K562 (cell line): ENCODE results near the gene NDN. TPM values are rescaled to one million over a fixed set of nuclear protein-coding genes. Genes with fewer than 3 reads are reported as not detected.
A peak's percentile ranks its signal among the peaks of the same experiment; 100 is the strongest.

ENCODE experiments used
- ATAC-seq: fragments of 200-7000 bp; cut with Tn5 transposase; 3 replicates; pipeline ENCODE4 v1.9.1; 2020; ENCODE audit warnings: moderate library complexity
- BruUV-seq: library from RNA; stranded (reverse); fragments of 400-500 nt; replicated peaks from 2 replicates; lab custom pipeline; 2021; lab: Mats Ljungman, UMichigan
- CTCF ChIA-PET: fragments of 300-600 bp; formaldehyde crosslinking; extraction: SDS; loops from one replicate; lab custom pipeline; 2021; ENCODE audit warnings: low intra/inter-chr PET ratio; lab: Yijun Ruan, JAX
- POLR2A ChIA-PET: fragments of 300-600, 350-650 bp; sonication (Branson Sonifier 250); formaldehyde crosslinking; extraction: SDS; loops from one replicate; lab custom pipeline; 2021; ENCODE audit warnings: antibody characterized with exemption, inconsistent platforms; lab: Yijun Ruan, JAX
- DNase-seq, 4 experiments: peaks; one replicate each; pipeline versions ENCODE4 v3.0.0 to v3.0.0-alpha.2; 2011 to 2018; ENCODE audit warnings: low spot score in 3 of 4, mixed read lengths in 3 of 4; ENCODE audit errors: extremely low read depth in 1 of 4
- FAIRE-seq: peaks from 2 replicates; lab custom pipeline; 2011; peaks lifted over from hg19 to GRCh38; lab: Jason Lieb, UNC
- H2AFZ ChIP-seq: 2 replicates; pipeline ENCODE4 v1.6.0; 2011; ENCODE audit warnings: low read depth, low read length, control low read depth, inconsistent platforms
- H3K27ac ChIP-seq: fragments of 200-600 bp; 3 replicates; pipeline ENCODE4 v1.8.0; 2011; ENCODE audit warnings: low read depth, mild to moderate bottlenecking, control low read depth, inconsistent platforms, low read length, moderate library complexity, mixed read lengths; ENCODE audit errors: extremely low read depth
- H3K27me3 ChIP-seq, 2 experiments: fragments of 300-600 bp in 1 of 2; 2 replicates in 1 of 2; 3 replicates in 1 of 2; pipeline versions ENCODE4 v1.6.0 to v1.8.0; 2011; ENCODE audit warnings: inconsistent platforms in 2 of 2, low read length in 2 of 2, mild to moderate bottlenecking in 1 of 2, mixed read lengths in 1 of 2, moderate library complexity in 1 of 2; ENCODE audit not compliant: control insufficient read depth in 2 of 2, insufficient read depth in 2 of 2
- H3K36me3 ChIP-seq: fragments of 300-600 bp; 3 replicates; pipeline ENCODE4 v1.8.0; 2011; ENCODE audit warnings: mild to moderate bottlenecking, low read length, inconsistent platforms; ENCODE audit not compliant: control insufficient read depth, insufficient read depth
- H3K4me1 ChIP-seq, 2 experiments: fragments of 200-600 bp in 1 of 2; replicated peaks in 1 of 2; 2 replicates in 1 of 2; 3 replicates in 1 of 2; pipeline versions ENCODE4 v1.5.1 to v1.8.0; 2011; ENCODE audit warnings: inconsistent platforms in 2 of 2, low read length in 2 of 2, mild to moderate bottlenecking in 1 of 2, mixed read lengths in 1 of 2, moderate library complexity in 1 of 2; ENCODE audit not compliant: control insufficient read depth in 2 of 2, insufficient read depth in 2 of 2
- H3K4me2 ChIP-seq: 2 replicates; pipeline ENCODE4 v1.6.1; 2011; ENCODE audit warnings: low read length, control low read depth, inconsistent platforms, mixed read lengths; ENCODE audit not compliant: insufficient read depth
- H3K4me3 ChIP-seq: fragments of 200-600 bp; sonication (generic), shearing (Covaris generic); 2 replicates; pipeline ENCODE4 v1.5.1; 2016; ENCODE audit warnings: control low read depth, inconsistent platforms
- H3K79me2 ChIP-seq: fragments of 200-600 bp; 3 replicates; pipeline ENCODE4 v1.8.0; 2011; ENCODE audit warnings: low read length, inconsistent platforms; ENCODE audit not compliant: control insufficient read depth, insufficient read depth
- H3K9ac ChIP-seq, 2 experiments: 2 replicates each; pipeline versions ENCODE4 v1.6.0 to v1.6.1; 2011; ENCODE audit warnings: low read depth in 2 of 2, low read length in 2 of 2, control low read depth in 1 of 2, inconsistent platforms in 1 of 2, mild to moderate bottlenecking in 1 of 2, mixed read lengths in 1 of 2; ENCODE audit not compliant: insufficient read depth in 1 of 2
- H3K9me1 ChIP-seq: one replicate; pipeline ENCODE4 v1.6.0; 2011; ENCODE audit warnings: inconsistent platforms, mild to moderate bottlenecking, low read length, moderate library complexity; ENCODE audit not compliant: control insufficient read depth, insufficient read depth
- H3K9me3 ChIP-seq: replicated peaks from 2 replicates; pipeline ENCODE4 v1.5.1; 2011; ENCODE audit warnings: low read depth, low read length, inconsistent platforms; ENCODE audit not compliant: control insufficient read depth, insufficient read depth
- H4K20me1 ChIP-seq: replicated peaks from 2 replicates; pipeline ENCODE4 v1.6.1; 2011; ENCODE audit warnings: low read length, inconsistent platforms, mixed read lengths; ENCODE audit not compliant: control insufficient read depth, insufficient read depth
- ASH1L ChIP-seq: fragments of 450-650 bp; IDR thresholded peaks from 2 replicates; pipeline ENCODE4 v1.6.1; 2018; ENCODE audit warnings: borderline replicate concordance, mild to moderate bottlenecking, low read depth; ENCODE audit not compliant: partially characterized antibody
- C11orf30 ChIP-seq: fragments of 450-650 bp; IDR thresholded peaks from 2 replicates; pipeline ENCODE4 v1.6.1; 2016; ENCODE audit warnings: low read depth, mild to moderate bottlenecking
- EZH2 ChIP-seq: IDR thresholded peaks from 2 replicates; pipeline ENCODE4 v1.6.1; 2012; ENCODE audit warnings: low read depth, mild to moderate bottlenecking, inconsistent platforms, low read length, borderline replicate concordance
- MEIS2 ChIP-seq: fragments of 450-650 bp; IDR thresholded peaks from 2 replicates; pipeline ENCODE4 v1.6.1; 2014; ENCODE audit warnings: mild to moderate bottlenecking; ENCODE audit not compliant: partially characterized antibody
- MITF ChIP-seq: IDR thresholded peaks from 2 replicates; pipeline ENCODE4 v1.6.1; 2014; ENCODE audit warnings: antibody characterized with exemption
- NCOR1 ChIP-seq: fragments of 450-650 bp; IDR thresholded peaks from 2 replicates; pipeline ENCODE4 v1.6.1; 2016; ENCODE audit warnings: mild to moderate bottlenecking, moderate library complexity
- PBX2 ChIP-seq, 2 experiments: IDR thresholded peaks in 1 of 2; conservative IDR thresholded peaks in 1 of 2; 2 replicates each; pipeline ENCODE4 v1.6.1; 2016; ENCODE audit warnings: low read depth in 2 of 2, mild to moderate bottlenecking in 1 of 2, missing compliant biosample characterization in 1 of 2, missing genetic modification characterization in 1 of 2, moderate library complexity in 1 of 2
- RB1 ChIP-seq: fragments of 450-650 bp; IDR thresholded peaks from 2 replicates; pipeline ENCODE4 v1.6.1; 2017; ENCODE audit warnings: low read depth, mild to moderate bottlenecking
- SMAD4 ChIP-seq: fragments of 250-450 bp; sonication (Bioruptor Pico); conservative IDR thresholded peaks from 2 replicates; pipeline ENCODE4 v1.8.0; 2021; ENCODE audit warnings: inconsistent platforms, mild to moderate bottlenecking, moderate library complexity
- SOX6 ChIP-seq: fragments of 450-650 bp; IDR thresholded peaks from 2 replicates; pipeline ENCODE4 v1.6.1; 2014; ENCODE audit warnings: mild to moderate bottlenecking
- SRF ChIP-seq, 2 experiments: fragments of 250-450, 450-650 bp in 1 of 2; sonication (Bioruptor Pico) in 1 of 2; sonication (generic) in 1 of 2; formaldehyde crosslinking; IDR thresholded peaks; 2 replicates each; pipeline versions ENCODE4 v1.5.0 to v1.5.1; 2020 to 2022; ENCODE audit warnings: mild to moderate bottlenecking in 1 of 2, missing genetic modification reagents in 1 of 2
- TEAD4 ChIP-seq, 2 experiments: sonication (generic) in 1 of 2; formaldehyde crosslinking in 1 of 2; IDR thresholded peaks; 2 replicates each; pipeline versions ENCODE4 v1.6.1 to v1.8.0; 2012 to 2022; ENCODE audit warnings: borderline replicate concordance in 1 of 2, inconsistent platforms in 1 of 2, low read length in 1 of 2, mild to moderate bottlenecking in 1 of 2, missing genetic modification reagents in 1 of 2
- ZMIZ1 ChIP-seq, 2 experiments: fragments of 150-350 bp in 1 of 2; IDR thresholded peaks; 2 replicates each; pipeline ENCODE4 v1.6.1; 2012 to 2016; ENCODE audit warnings: low read depth in 2 of 2, low read length in 2 of 2, mild to moderate bottlenecking in 1 of 2, moderate library complexity in 1 of 2
- ZNF644 ChIP-seq: fragments of 200-800 bp; sonication (Bioruptor generic); IDR thresholded peaks from 2 replicates; pipeline ENCODE4 v1.6.1; 2016; ENCODE audit warnings: low read depth, missing genetic modification characterization, missing compliant biosample characterization
- WGBS: fragments of 100-300 bp; shearing (Covaris generic); methylation state at CpG from one replicate; pipeline ENCODE4 v1.1.6; 2016; ENCODE audit warnings: low coverage, mixed read lengths; ENCODE audit not compliant: insufficient coverage; ENCODE audit errors: missing lambda C conversion rate; 5-methylcytosine and 5-hydroxymethylcytosine counted together
- in situ Hi-C: fragments of 300-500 bp; cut with MboI; formaldehyde crosslinking; loops from 4 replicates; pipeline ENCODE4 v1.15.0; 2018; ENCODE audit warnings: inconsistent platforms, mixed read lengths
- intact Hi-C: fragments of 100-400 bp; cut with micrococcal nuclease; formaldehyde crosslinking; loops from 2 replicates; pipeline ENCODE4 v1.14.2; 2022
- polyA plus RNA-seq, 8 experiments: library from polyadenylated mRNA; depleted of rRNA in 4 of 8; stranded (reverse) in 5 of 8; unstranded in 3 of 8; fragments of >200 nt; fragmentation: Nextera tagmentation in 2 of 8; fragmentation: Illumina TruSeq in 1 of 8; extraction: Ambion mirVana in 2 of 8; extraction: Trizol in 1 of 8; gene quantifications; 2 replicates each; pipeline versions ENCODE4 v1.2.1 to v1.2.3, GENCODE V29; 2011 to 2014; ENCODE audit warnings: inconsistent platforms in 1 of 8, missing spikeins in 1 of 8
- total RNA-seq, 7 experiments: library from RNA; depleted of rRNA in 6 of 7; stranded (reverse); fragments of >200 nt in 6 of 7; fragmentation: Illumina TruSeq in 2 of 7; extraction: Trizol in 2 of 7; gene quantifications; 2 replicates each; pipeline versions ENCODE4 v1.2.1 to v1.2.3, GENCODE V29; 2011 to 2021; ENCODE audit warnings: low replicate concordance in 1 of 7

Gene NDN
- total and polyA plus RNA-seq, 9 of the 15 experiments (the other 6 are each of a cell fraction or from before 2014, with no cell fraction given) = 0.52 to 5.7 (median 2.1) TPM

- Histone ChIP-seq H3K9me1 (no peaks in the 10 kb centered on the region), H3K4me2 (no peak overlapping the region), H3K27me3 (no peaks in the 10 kb centered on the region), H3K9ac (no peak overlapping the region), H4K20me1 (no peaks in the 10 kb centered on the region), H3K4me1 (no peaks in the 10 kb centered on the region), H2AFZ (no peak overlapping the region), H3K4me3 (no peak overlapping the region), H3K36me3 (no peaks in the 10 kb centered on the region), H3K27ac (no peak overlapping the region), H3K9me3 (no peaks in the 10 kb centered on the region), H3K79me2 (no peaks in the 10 kb centered on the region)
- DNase-seq (peak in 1 of 4 experiments; percentile 15), FAIRE-seq (no peak), ATAC-seq (no peak; the same call in 2 of the 3 replicates)
- in situ Hi-C loops (no loop called here), intact Hi-C loops (no loop called here)
- BruUV-seq = no TSS peak
- ChIA-PET POLR2A (no interaction called here), CTCF (no interaction called here)
- 0% methylated on average over 1 of the region's 1 CpG for whole genome bisulfite sequencing
- TF ChIP-seq RB1 = no peak
- no peak for TF ChIP-seq MITF
- no peak for TF ChIP-seq C11orf30
- TF ChIP-seq MEIS2 = peak; percentile 80
- no peak for TF ChIP-seq ZMIZ1 (IDR thresholded peaks at IDR 0.05; ENCODE audit: low read depth in 2 of 2, low read length in 2 of 2)
- peak; percentile 53; the same call in 1 of the 2 replicates for TF ChIP-seq TEAD4 (IDR thresholded peaks at IDR 0.05; ENCODE audit: low read length)
- TF ChIP-seq TEAD4 (CRISPR knock-in tag; IDR thresholded peaks at IDR 0.05; ENCODE audit: borderline replicate concordance) = no peak
- TF ChIP-seq ZNF644 (tag) = no peak
- no peak for TF ChIP-seq PBX2 (CRISPR knock-in tag; IDR thresholded peaks at IDR 0.05; ENCODE audit: low read depth)
- TF ChIP-seq PBX2 (tag; conservative IDR thresholded peaks at IDR 0.05; ENCODE audit: low read depth) = peak; percentile 96
- TF ChIP-seq SOX6 = 0 out of 2 replicates have a peak, but pooled peaks have one; percentile 20
- TF ChIP-seq SRF (CRISPR knock-in tag; IDR thresholded peaks at IDR 0.05) = no peak
- no peak for TF ChIP-seq EZH2
- 0 out of 2 replicates have a peak, but pooled peaks have one; percentile 21 for TF ChIP-seq SMAD4 (CRISPR knock-in tag)
- TF ChIP-seq ASH1L = no peak
- 0 out of 2 replicates have a peak, but pooled peaks have one; percentile 7 for TF ChIP-seq NCOR1
Measured at GRCh38 chr15:23708332-23708731, 21.2 kb upstream of the NDN start.
